Measurements from ENCODE around the gene ADIPOR2.

ADIPOR2 gene

DNA sequence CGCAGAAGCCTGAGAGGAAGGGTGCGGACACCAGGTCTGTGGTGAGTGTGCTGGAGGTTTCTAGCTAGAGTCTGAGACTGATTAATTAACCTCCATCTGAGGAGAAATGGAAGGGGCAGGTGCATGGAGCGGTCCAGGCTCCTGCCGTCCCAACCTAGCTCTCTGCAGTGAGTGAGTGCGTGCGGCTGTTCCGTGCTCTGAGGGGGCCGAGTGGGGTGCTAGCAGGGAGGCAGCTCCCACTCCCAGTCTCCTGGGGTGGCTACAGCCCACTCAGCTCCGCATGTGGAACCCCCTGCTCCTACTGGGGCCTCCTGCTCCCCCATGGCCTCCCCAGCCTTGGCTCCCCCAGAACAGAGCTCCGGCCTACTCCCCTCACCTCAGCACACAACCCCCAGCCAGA is 132.4 kb downstream of the ADIPOR2 start:
- Histone ChIP-seq H3K9me3 (no peaks in the 10 kb centered on the region), H3K27me3 (peaks cover 60% of the 10 kb centered on the region), H3K4me3 (ENCODE audit: low read depth in 1 of 2, low read length in 1 of 2) (no peak overlapping the region), H3K27ac (no peak overlapping the region), H3K4me1 (ENCODE audit: control insufficient read depth in 1 of 2, insufficient read depth in 1 of 2, low read depth in 1 of 2, low read length in 1 of 2) (no peaks in the 10 kb centered on the region), H3K36me3 (no peaks in the 10 kb centered on the region)
- TF ChIP-seq CTCF (IDR thresholded peaks at IDR 0.05), result no peak

DNA sequence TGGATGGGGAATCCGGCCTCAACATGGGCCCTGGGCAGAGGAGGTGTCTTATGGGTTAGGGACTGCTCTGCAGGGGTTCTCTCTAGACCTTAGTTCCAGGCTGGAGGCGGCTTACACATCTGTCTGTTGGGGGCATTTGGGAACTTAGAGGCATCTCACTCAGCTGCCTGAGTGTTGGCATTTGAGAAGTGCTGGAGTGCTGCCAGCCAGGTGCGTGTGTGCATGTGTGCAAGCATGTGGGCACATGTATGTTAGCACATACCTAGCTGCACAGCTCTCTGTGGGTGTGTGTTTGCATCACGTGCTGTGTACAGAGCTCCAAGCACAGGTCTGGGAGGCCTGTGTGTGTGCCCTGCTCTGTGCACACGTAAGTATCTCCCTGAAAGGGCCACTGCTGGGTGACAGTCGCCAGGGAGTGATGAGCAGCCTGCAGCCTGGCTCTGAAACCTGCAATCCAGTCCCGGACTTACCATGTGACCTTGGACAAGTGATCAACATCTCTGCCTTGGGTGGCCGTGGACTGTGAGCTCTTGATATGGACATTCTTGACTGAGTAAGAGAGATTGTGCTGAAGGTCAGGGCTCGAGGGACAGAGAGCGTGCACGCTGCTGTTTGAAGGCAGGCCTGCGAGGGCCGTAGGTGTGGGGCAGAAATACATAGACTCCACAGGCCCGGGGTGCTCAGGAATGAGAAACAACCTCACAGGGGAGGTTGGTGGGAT is 134.7 kb downstream of the ADIPOR2 start:
- Histone ChIP-seq H3K36me3 (no peaks in the 10 kb centered on the region), H3K27ac (no peak overlapping the region), H3K4me1 (ENCODE audit: control insufficient read depth in 1 of 2, insufficient read depth in 1 of 2, low read depth in 1 of 2, low read length in 1 of 2) (no peaks in the 10 kb centered on the region), H3K4me3 (ENCODE audit: low read depth in 1 of 2, low read length in 1 of 2) (no peak overlapping the region), H3K9me3 (no peaks in the 10 kb centered on the region), H3K27me3 (peaks cover 63% of the 10 kb centered on the region)
- TF ChIP-seq CTCF (IDR thresholded peaks at IDR 0.05), result no peak

GRCh38 chr12:1826401-1826800 is 135.5 kb downstream of the ADIPOR2 start:
- TF ChIP-seq CTCF (IDR thresholded peaks at IDR 0.05), result no peak
- no peak overlapping the region for H3K4me3 ChIP-seq (ENCODE audit: low read depth in 1 of 2, low read length in 1 of 2)
- peaks cover 63% of the 10 kb centered on the region for H3K27me3 ChIP-seq
- no peak overlapping the region for H3K27ac ChIP-seq
- no peaks in the 10 kb centered on the region for H3K36me3 ChIP-seq
- H3K4me1 ChIP-seq (ENCODE audit: control insufficient read depth in 1 of 2, insufficient read depth in 1 of 2, low read depth in 1 of 2, low read length in 1 of 2), result no peaks in the 10 kb centered on the region
- no peaks in the 10 kb centered on the region for H3K9me3 ChIP-seq

- H3K9me3 ChIP-seq, result no peaks in the 10 kb centered on the region
- no peak overlapping the region for H3K27ac ChIP-seq
- H3K4me3 ChIP-seq (ENCODE audit: low read depth in 1 of 2, low read length in 1 of 2), result no peak overlapping the region
- H3K27me3 ChIP-seq, result peaks cover 63% of the 10 kb centered on the region
- H3K4me1 ChIP-seq (ENCODE audit: control insufficient read depth in 1 of 2, insufficient read depth in 1 of 2, low read depth in 1 of 2, low read length in 1 of 2), result no peaks in the 10 kb centered on the region
- no peaks in the 10 kb centered on the region for H3K36me3 ChIP-seq
- TF ChIP-seq CTCF (IDR thresholded peaks at IDR 0.05), result no peak
Observed at GRCh38 chr12:1826867-1827705, 136.2 kb downstream of the ADIPOR2 start.

GRCh38 chr12:1827826-1828805 is 137.2 kb downstream of the ADIPOR2 start:
- Histone ChIP-seq H3K36me3 (no peaks in the 10 kb centered on the region), H3K9me3 (no peaks in the 10 kb centered on the region), H3K4me1 (ENCODE audit: control insufficient read depth in 1 of 2, insufficient read depth in 1 of 2, low read depth in 1 of 2, low read length in 1 of 2) (no peaks in the 10 kb centered on the region), H3K27me3 (peaks cover 63% of the 10 kb centered on the region), H3K27ac (no peak overlapping the region), H3K4me3 (ENCODE audit: low read depth in 1 of 2, low read length in 1 of 2) (no peak overlapping the region)
- TF ChIP-seq CTCF (IDR thresholded peaks at IDR 0.05), result no peak

Data from neutrophil (primary cell).